ENCODE measurements around the gene ABCB9. TPM values are rescaled to one million over a fixed set of nuclear protein-coding genes. Genes with fewer than 3 reads are reported as not detected.
A peak's percentile ranks its signal among the peaks of the same experiment; 100 is the strongest.

ABCB9 gene
- total RNA-seq, 1 experiment from 2014 or later = 4.6 TPM

GRCh38 chr12:122935318-122935717, 30.9 kb downstream of the ABCB9 start:
- no peak overlapping the region for H3K4me3 Mint-ChIP-seq
- DNase-seq = no peak
- Histone ChIP-seq H3K4me2 (ENCODE audit: insufficient read depth, insufficient read length, low read length) (no peak overlapping the region), H3K79me1 (ENCODE audit: insufficient read depth, low read depth, low read length, poor library complexity, severe bottlenecking) (no peaks in the 10 kb centered on the region), H2AK5ac (ENCODE audit: insufficient read length, low read length) (no peak overlapping the region), H3K9me3 (ENCODE audit: control insufficient read depth, low read depth, low read length) (no peaks in the 10 kb centered on the region), H3K9ac (ENCODE audit: extremely low read depth, insufficient read length, low read length) (no peak overlapping the region), H3K23me2 (ENCODE audit: insufficient read length, low read depth, low read length, poor library complexity, severe bottlenecking) (no peaks in the 10 kb centered on the region), H2BK12ac (ENCODE audit: insufficient read length, low read depth, low read length) (no peak overlapping the region), H4K91ac (ENCODE audit: insufficient read length, low read depth, low read length) (no peak overlapping the region), H3K79me2 (ENCODE audit: insufficient read depth, low read length) (no peaks in the 10 kb centered on the region), H3K56ac (ENCODE audit: insufficient read length, low read depth, low read length) (no peak overlapping the region), H3K27me3 (ENCODE audit: insufficient read depth, low read length) (no peaks in the 10 kb centered on the region), H4K8ac (replicated peaks; ENCODE audit: insufficient read length, low read depth, low read length) (no peak overlapping the region), H2BK120ac (ENCODE audit: low read depth, low read length, poor library complexity, severe bottlenecking) (no peak overlapping the region), H2AFZ (ENCODE audit: low read length) (no peak overlapping the region), H2BK20ac (ENCODE audit: low read depth, low read length, poor library complexity, severe bottlenecking) (no peak overlapping the region), H3K27ac (ENCODE audit: insufficient read length, low read depth, low read length) (no peak overlapping the region), H4K5ac (ENCODE audit: insufficient read length, low read depth, low read length) (no peak overlapping the region), H2BK15ac (ENCODE audit: low read depth, low read length) (no peak overlapping the region), H3K14ac (ENCODE audit: insufficient read depth, low read length) (no peak overlapping the region), H3T11ph (ENCODE audit: low read length) (no peak overlapping the region), H3K18ac (ENCODE audit: insufficient read length, low read depth, low read length) (no peak overlapping the region), H3K4ac (ENCODE audit: low read depth, low read length) (no peak overlapping the region), H2BK5ac (ENCODE audit: insufficient read length, low read length) (no peak overlapping the region), H4K20me1 (ENCODE audit: control insufficient read depth, insufficient read depth, insufficient read length) (no peaks in the 10 kb centered on the region), H3K4me1 (ENCODE audit: insufficient read depth, low read length) (no peaks in the 10 kb centered on the region), H3K23ac (ENCODE audit: insufficient read length, low read depth, low read length) (no peak overlapping the region)
- TF ChIP-seq CTCF (conservative IDR thresholded peaks at IDR 0.05) = no peak
- no CpG with 5 or more reads among the region's 8 CpGs for WGBS (ENCODE audit: extremely low coverage, insufficient read length, low lambda C conversion rate)
- H3K27ac Mint-ChIP-seq = peak overlapping the region in 2 of 3 experiments; percentile 11 to 16; a peak in 2 of 7 replicates
- peaks cover 0 to 2% of the 10 kb centered on the region in 2 experiments; a peak in 2 of 4 replicates for H3K4me1 Mint-ChIP-seq
- H3K36me3 Mint-ChIP-seq (ENCODE audit: insufficient read depth in 1 of 3, low read depth in 3 of 3) = no peaks in the 10 kb centered on the region
- no peaks in the 10 kb centered on the region for H3K9me3 Mint-ChIP-seq
- peaks cover 5% of the 10 kb centered on the region for H3K27me3 Mint-ChIP-seq (ENCODE audit: low read depth)
